ENCODE results near the gene RBMS2. TPM values are rescaled to one million over a fixed set of nuclear protein-coding genes. Genes with fewer than 3 reads are reported as not detected.
A peak's percentile ranks its signal among the peaks of the same experiment; 100 is the strongest.
"Not testable (repeated sequence)": the region's sequence is repeated elsewhere in the genome, so short reads cannot be mapped to it uniquely, and the experiment has no call there.

RBMS2 gene
- polyA plus RNA-seq, 1 donor (not counting 4 experiments of a cell fraction or from before 2014, with no cell fraction given), result 64.5 TPM

GRCh38 chr12:56510786-56511185 is 10.8 kb upstream of the RBMS2 start:
- Histone ChIP-seq H3K9ac (ENCODE audit: control insufficient read depth, extremely low read depth, insufficient read depth, low read length) (no peak overlapping the region), H3K4me3 (ENCODE audit: control insufficient read depth in 2 of 3, extremely low read depth in 1 of 3, insufficient read depth in 2 of 3, low read depth in 1 of 3, low read length in 3 of 3) (no peak overlapping the region), H3K36me3 (ENCODE audit: control insufficient read depth in 2 of 2, extremely low read depth in 1 of 2, insufficient read depth in 2 of 2, low read length in 2 of 2) (no peaks in the 10 kb centered on the region), H4K20me1 (ENCODE audit: control insufficient read depth, extremely low read depth, insufficient read depth, low read length) (no peaks in the 10 kb centered on the region), H3K27ac (ENCODE audit: control insufficient read depth, insufficient read depth, low read length) (no peak overlapping the region), H3K9me1 (ENCODE audit: control insufficient read depth, extremely low read depth, insufficient read depth, low read length) (no peaks in the 10 kb centered on the region), H3K79me2 (ENCODE audit: control insufficient read depth, insufficient read depth, low read length) (no peaks in the 10 kb centered on the region), H3K4me1 (ENCODE audit: control insufficient read depth, extremely low read depth, insufficient read depth, low read length) (no peaks in the 10 kb centered on the region), H3K27me3 (ENCODE audit: control insufficient read depth, extremely low read depth, insufficient read depth, low read length) (no peaks in the 10 kb centered on the region), H3K4me2 (ENCODE audit: control insufficient read depth, extremely low read depth, insufficient read depth, low read depth, low read length) (no peak overlapping the region), H3K9me3 (ENCODE audit: control insufficient read depth, low read depth, low read length) (no peaks in the 10 kb centered on the region), H2AFZ (ENCODE audit: control insufficient read depth, low read length) (no peak overlapping the region)
- TF ChIP-seq EZH2 (IDR thresholded peaks at IDR 0.05; ENCODE audit: low read length), result no peak
- TF ChIP-seq CTCF (optimal IDR thresholded peaks at IDR 0.05 in 1 of 3, IDR thresholded peaks at IDR 0.05 in 1 of 3, conservative IDR thresholded peaks at IDR 0.05 in 1 of 3; ENCODE audit: extremely low read depth in 1 of 3, insufficient read depth in 2 of 3, low read length in 3 of 3), result no peak
- DNase-seq (ENCODE audit: low read depth, low spot score) (no peak), FAIRE-seq (no peak)
- dilution Hi-C loops (cut with MboI; ENCODE audit: extremely low pct_ligation_motif_present, low sequenced_read_pairs), result no loop called here

- FAIRE-seq, result not testable (repeated sequence)
These were observed 7.7 kb upstream of the RBMS2 start for GRCh38 chr12:56514014-56514318.

GRCh38 chr12:56517854-56518253 is 3.8 kb upstream of the RBMS2 start:
- no peak overlapping the region for H3K9ac ChIP-seq (ENCODE audit: control insufficient read depth, extremely low read depth, insufficient read depth, low read length)
- peak; percentile 82 for FAIRE-seq
- TF ChIP-seq EZH2 (IDR thresholded peaks at IDR 0.05; ENCODE audit: low read length), result no peak
- no peak for TF ChIP-seq CTCF (optimal IDR thresholded peaks at IDR 0.05 in 1 of 3, IDR thresholded peaks at IDR 0.05 in 1 of 3, conservative IDR thresholded peaks at IDR 0.05 in 1 of 3; ENCODE audit: extremely low read depth in 1 of 3, insufficient read depth in 2 of 3, low read length in 3 of 3)
- no peak overlapping the region for H2AFZ ChIP-seq (ENCODE audit: control insufficient read depth, low read length)
- no peaks in the 10 kb centered on the region for H3K27me3 ChIP-seq (ENCODE audit: control insufficient read depth, extremely low read depth, insufficient read depth, low read length)
- peak; percentile 59 for DNase-seq (ENCODE audit: low read depth, low spot score)
- peak overlapping the region; percentile 50 for H3K27ac ChIP-seq (ENCODE audit: control insufficient read depth, insufficient read depth, low read length)
- H4K20me1 ChIP-seq (ENCODE audit: control insufficient read depth, extremely low read depth, insufficient read depth, low read length), result no peaks in the 10 kb centered on the region
- H3K79me2 ChIP-seq (ENCODE audit: control insufficient read depth, insufficient read depth, low read length), result peaks cover 10% of the 10 kb centered on the region
- dilution Hi-C loops (cut with MboI; ENCODE audit: extremely low pct_ligation_motif_present, low sequenced_read_pairs), result no loop called here
- H3K4me1 ChIP-seq (ENCODE audit: control insufficient read depth, extremely low read depth, insufficient read depth, low read length), result peaks cover 33% of the 10 kb centered on the region
- no peaks in the 10 kb centered on the region for H3K9me3 ChIP-seq (ENCODE audit: control insufficient read depth, low read depth, low read length)
- peak overlapping the region; percentile 54 for H3K4me2 ChIP-seq (ENCODE audit: control insufficient read depth, extremely low read depth, insufficient read depth, low read depth, low read length)
- peak overlapping the region in 1 of 3 experiments; percentile 9 for H3K4me3 ChIP-seq (ENCODE audit: control insufficient read depth in 2 of 3, extremely low read depth in 1 of 3, insufficient read depth in 2 of 3, low read depth in 1 of 3, low read length in 3 of 3)
- H3K36me3 ChIP-seq (ENCODE audit: control insufficient read depth in 2 of 2, extremely low read depth in 1 of 2, insufficient read depth in 2 of 2, low read length in 2 of 2), result no peaks in the 10 kb centered on the region
- no peaks in the 10 kb centered on the region for H3K9me1 ChIP-seq (ENCODE audit: control insufficient read depth, extremely low read depth, insufficient read depth, low read length)

More at GRCh38 chr12:56514014-56514318, 7.7 kb upstream of the RBMS2 start:
- H3K4me3 ChIP-seq (ENCODE audit: control insufficient read depth in 2 of 3, extremely low read depth in 1 of 3, insufficient read depth in 2 of 3, low read depth in 1 of 3, low read length in 3 of 3); DNase-seq (ENCODE audit: low read depth, low spot score); H3K27me3 ChIP-seq (ENCODE audit: control insufficient read depth, extremely low read depth, insufficient read depth, low read length); H3K36me3 ChIP-seq (ENCODE audit: control insufficient read depth in 2 of 2, extremely low read depth in 1 of 2, insufficient read depth in 2 of 2, low read length in 2 of 2); H3K9me3 ChIP-seq (ENCODE audit: control insufficient read depth, low read depth, low read length); H3K9ac ChIP-seq (ENCODE audit: control insufficient read depth, extremely low read depth, insufficient read depth, low read length); H3K79me2 ChIP-seq (ENCODE audit: control insufficient read depth, insufficient read depth, low read length); H3K27ac ChIP-seq (ENCODE audit: control insufficient read depth, insufficient read depth, low read length); H3K4me2 ChIP-seq (ENCODE audit: control insufficient read depth, extremely low read depth, insufficient read depth, low read depth, low read length); H4K20me1 ChIP-seq (ENCODE audit: control insufficient read depth, extremely low read depth, insufficient read depth, low read length); dilution Hi-C loops (cut with MboI; ENCODE audit: extremely low pct_ligation_motif_present, low sequenced_read_pairs); H2AFZ ChIP-seq (ENCODE audit: control insufficient read depth, low read length); H3K9me1 ChIP-seq (ENCODE audit: control insufficient read depth, extremely low read depth, insufficient read depth, low read length): not testable (repeated sequence)
- H3K4me1 ChIP-seq (ENCODE audit: control insufficient read depth, extremely low read depth, insufficient read depth, low read length), result peaks cover 13% of the 10 kb centered on the region
